Thymus (tissue), 11 donors: ENCODE results near the gene IP6K1. TPM values are rescaled to one million over a fixed set of nuclear protein-coding genes. Genes with fewer than 3 reads are reported as not detected.
"Not testable (repeated sequence)": the region's sequence is repeated elsewhere in the genome, so short reads cannot be mapped to it uniquely, and the experiment has no call there.

Source experiments
- DNase-seq, 9 donors: peaks; one replicate each; pipeline ENCODE4 v3.0.0-alpha.2; 2013; ENCODE audit warnings: low spot score in 9 of 9, low read depth in 6 of 9, missing footprints in 1 of 9
- H3K27ac ChIP-seq, 2 donors: one replicate each; pipeline ENCODE4 v1.5.1; 2013; ENCODE audit warnings: control low read depth in 1 of 2, low read depth in 1 of 2, low read length in 1 of 2, mild to moderate bottlenecking in 1 of 2, moderate library complexity in 1 of 2
- H3K27me3 ChIP-seq, 2 donors: one replicate each; pipeline ENCODE4 v1.5.1; 2013; ENCODE audit warnings: low read length in 1 of 2; ENCODE audit not compliant: control insufficient read depth in 2 of 2, insufficient read depth in 1 of 2
- H3K36me3 ChIP-seq, 2 donors: one replicate each; pipeline ENCODE4 v1.5.1; 2013; ENCODE audit warnings: low read length in 1 of 2, mild to moderate bottlenecking in 1 of 2, moderate library complexity in 1 of 2; ENCODE audit not compliant: control insufficient read depth in 2 of 2, insufficient read depth in 2 of 2
- H3K4me1 ChIP-seq, 2 donors: one replicate each; pipeline ENCODE4 v1.5.1; 2013; ENCODE audit warnings: low read length in 2 of 2; ENCODE audit not compliant: control insufficient read depth in 2 of 2, insufficient read depth in 2 of 2
- H3K4me3 ChIP-seq, 2 donors: one replicate each; pipeline ENCODE4 v1.5.1; 2013; ENCODE audit warnings: low read length in 2 of 2, control low read depth in 1 of 2, mild to moderate bottlenecking in 1 of 2
- H3K9me3 ChIP-seq, 2 donors: one replicate each; pipeline ENCODE4 v1.5.1; 2013; ENCODE audit warnings: low read length in 1 of 2, mild to moderate bottlenecking in 1 of 2; ENCODE audit not compliant: control insufficient read depth in 2 of 2, insufficient read depth in 1 of 2
- WGBS: extraction: QIAGEN DNeasy Blood & Tissue Kit; methylation state at CpG from one replicate; pipeline ENCODE4 v1.1.7; 2013; 5-methylcytosine and 5-hydroxymethylcytosine counted together
- polyA plus RNA-seq: library from polyadenylated mRNA; stranded (reverse); fragments of 200-250 nt; gene quantifications from one replicate; pipeline ENCODE4 v1.2.3, GENCODE V29; 2013
- total RNA-seq: library from RNA; stranded (reverse); fragments of 120-200 nt; gene quantifications from one replicate; pipeline ENCODE4 v1.2.4, GENCODE V29; 2013
- donor health status: healthy.

Gene IP6K1
- total and polyA plus RNA-seq, 2 donors: 12.2 to 17.2 TPM

DNA sequence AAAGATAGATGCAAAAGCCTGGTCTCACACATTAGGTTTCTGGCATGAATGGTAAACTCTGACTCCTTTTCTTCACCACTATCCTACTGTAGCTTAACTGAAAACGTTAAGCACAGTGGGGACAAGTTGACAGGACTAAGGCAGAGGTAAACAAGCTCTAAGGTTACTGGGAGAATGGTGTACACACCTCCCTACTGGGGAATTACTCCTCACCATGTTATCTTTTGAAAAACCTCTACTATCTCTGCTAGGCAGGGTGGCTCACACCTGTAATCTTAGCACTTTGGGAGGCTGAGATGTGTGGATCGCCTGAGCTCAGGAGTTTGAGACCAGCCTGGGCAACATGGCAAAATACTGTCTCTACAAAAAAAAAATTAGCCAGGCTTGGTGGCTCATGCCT lies 29.1 kb downstream of the IP6K1 start:
- no peaks in the 10 kb centered on the region for H3K9me3 ChIP-seq
- peaks cover 0 to 5% of the 10 kb centered on the region in 2 donors for H3K36me3 ChIP-seq
- no peak overlapping the region for H3K27ac ChIP-seq
- H3K4me1 ChIP-seq: no peaks in the 10 kb centered on the region
- H3K27me3 ChIP-seq: no peaks in the 10 kb centered on the region
- 92% methylated on average over 2 of the region's 2 CpGs for WGBS
- DNase-seq: no peak
- no peak overlapping the region for H3K4me3 ChIP-seq

DNA sequence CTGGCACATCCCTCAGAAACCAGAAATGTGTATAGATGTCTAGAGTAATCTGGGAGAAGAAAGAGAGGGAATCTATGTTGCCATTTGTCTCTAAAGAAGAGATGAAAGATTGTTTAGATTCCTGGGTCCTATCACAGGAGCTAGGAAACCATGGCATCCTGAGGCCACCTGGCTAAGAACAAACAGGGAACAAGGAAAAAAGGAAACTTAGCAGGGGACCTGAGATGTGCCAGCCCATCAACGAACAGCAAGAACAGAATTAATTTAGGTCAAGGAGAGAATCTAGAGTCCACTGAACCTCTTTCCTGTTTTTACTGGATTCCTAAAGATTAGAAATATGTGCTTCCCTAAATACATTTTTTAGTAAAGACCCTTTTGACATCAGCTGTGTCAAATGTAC lies 30.3 kb downstream of the IP6K1 start:
- Histone ChIP-seq H3K4me3 (no peak overlapping the region), H3K27ac (no peak overlapping the region), H3K27me3 (no peaks in the 10 kb centered on the region), H3K4me1 (no peaks in the 10 kb centered on the region), H3K36me3 (peaks cover 0 to 3% of the 10 kb centered on the region in 2 donors), H3K9me3 (no peaks in the 10 kb centered on the region)
- no peak for DNase-seq
- WGBS: 98% methylated on average over 1 of the region's 1 CpG

DNA sequence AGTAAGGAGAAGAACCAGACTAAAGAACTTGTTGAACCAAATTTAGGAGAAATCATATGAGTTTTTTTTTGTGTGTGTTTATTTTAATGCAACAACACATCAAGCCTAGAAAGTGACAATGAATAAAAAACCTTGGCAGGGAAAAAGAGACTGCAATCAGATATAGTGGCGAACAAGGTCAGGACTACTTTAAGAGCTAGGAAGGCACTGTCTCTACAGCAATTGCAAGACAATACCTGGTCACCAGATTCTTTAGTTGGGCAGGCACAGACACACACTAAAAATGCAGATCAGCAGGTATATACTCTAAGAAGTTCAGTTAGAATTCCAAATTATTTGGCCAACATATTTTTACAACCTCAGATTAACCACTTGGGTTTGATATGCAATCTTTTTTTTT lies 31.8 kb downstream of the IP6K1 start:
- no peak overlapping the region for H3K4me3 ChIP-seq
- no peaks in the 10 kb centered on the region for H3K9me3 ChIP-seq
- DNase-seq: no peak
- H3K27me3 ChIP-seq: no peaks in the 10 kb centered on the region
- peaks cover 4 to 9% of the 10 kb centered on the region in 2 donors for H3K36me3 ChIP-seq
- H3K27ac ChIP-seq: no peak overlapping the region
- 95% methylated on average over 1 of the region's 1 CpG for WGBS
- no peaks in the 10 kb centered on the region for H3K4me1 ChIP-seq

DNA sequence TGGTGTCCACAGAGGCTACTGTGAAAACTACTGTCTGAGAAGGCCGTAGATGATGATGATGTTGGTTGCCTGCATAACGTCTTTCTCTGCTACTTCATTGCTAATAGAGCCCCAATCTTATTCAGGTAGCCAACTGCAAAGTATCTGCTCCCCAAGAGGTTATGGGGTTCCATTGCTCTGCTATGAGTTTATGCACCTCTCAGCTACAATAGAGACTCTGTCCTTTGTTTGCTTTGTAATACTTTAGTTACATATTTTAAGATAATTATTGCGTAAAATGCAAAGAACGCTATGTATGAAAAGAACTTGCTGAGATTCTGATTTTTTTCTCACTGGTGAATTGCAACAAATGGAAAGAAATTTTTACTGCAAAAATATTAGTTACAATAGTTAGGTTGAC lies 34.8 kb downstream of the IP6K1 start:
- no peaks in the 10 kb centered on the region for H3K4me1 ChIP-seq

DNA sequence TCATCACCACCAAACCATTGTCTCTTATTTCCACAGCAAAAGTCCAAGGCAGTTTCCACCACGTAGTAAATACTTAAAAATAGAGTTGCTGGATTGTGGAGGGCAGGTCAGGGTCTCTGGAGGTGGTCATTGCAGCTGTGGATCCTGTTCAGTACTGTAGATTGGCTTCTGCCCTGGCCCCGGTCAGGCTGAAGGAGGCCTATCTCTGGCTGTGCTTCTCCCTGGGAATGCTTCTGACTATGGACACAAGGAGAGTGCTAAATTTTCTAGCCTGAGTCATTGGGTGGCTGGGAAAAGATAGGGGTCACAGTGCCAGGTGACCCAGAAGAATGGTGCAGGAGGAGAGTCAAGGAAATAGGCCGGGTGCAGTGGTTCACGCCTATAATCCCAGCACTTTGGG lies 36.3 kb downstream of the IP6K1 start:
- Histone ChIP-seq H3K27me3 (no peaks in the 10 kb centered on the region), H3K4me1 (no peaks in the 10 kb centered on the region), H3K9me3 (no peaks in the 10 kb centered on the region), H3K36me3 (peaks cover 18 to 32% of the 10 kb centered on the region in 2 donors), H3K4me3 (no peak overlapping the region), H3K27ac (no peak overlapping the region)
- no peak for DNase-seq
- 98% methylated on average over 4 of the region's 4 CpGs for WGBS

More for the DNA sequence above, 34.8 kb downstream of the IP6K1 start:
- 98% methylated on average over 4 of the region's 4 CpGs for WGBS
- Histone ChIP-seq H3K4me3 (no peak overlapping the region), H3K27me3 (no peaks in the 10 kb centered on the region), H3K36me3 (peaks cover 18 to 26% of the 10 kb centered on the region in 2 donors), H3K9me3 (no peaks in the 10 kb centered on the region), H3K27ac (no peak overlapping the region)
- DNase-seq: no peak

DNA sequence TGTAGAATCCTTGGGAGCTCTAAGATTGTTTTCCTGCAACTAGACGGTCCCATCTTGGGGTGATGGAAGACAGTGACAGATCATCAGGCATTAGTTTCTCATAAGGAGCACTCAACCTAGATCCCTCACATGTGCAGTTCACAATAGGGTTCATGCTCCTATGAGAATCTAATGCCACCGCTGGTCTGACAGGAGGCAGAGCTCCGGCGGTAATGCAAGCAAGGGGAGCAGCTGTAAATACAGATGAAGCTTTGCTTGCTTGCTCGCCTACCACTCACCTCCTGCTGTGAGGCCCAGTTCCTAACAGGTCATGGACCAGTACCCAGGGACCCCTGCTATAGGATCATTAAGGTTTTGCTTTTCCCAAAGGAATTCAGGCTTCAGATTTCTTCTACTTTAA lies 37.5 kb downstream of the IP6K1 start:
- H3K27me3 ChIP-seq, H3K27ac ChIP-seq, H3K4me1 ChIP-seq, H3K4me3 ChIP-seq, H3K9me3 ChIP-seq, DNase-seq: not testable (repeated sequence)
- peaks cover 19 to 38% of the 10 kb centered on the region in 2 donors for H3K36me3 ChIP-seq
- WGBS: 96% methylated on average over 5 of the region's 5 CpGs

DNA sequence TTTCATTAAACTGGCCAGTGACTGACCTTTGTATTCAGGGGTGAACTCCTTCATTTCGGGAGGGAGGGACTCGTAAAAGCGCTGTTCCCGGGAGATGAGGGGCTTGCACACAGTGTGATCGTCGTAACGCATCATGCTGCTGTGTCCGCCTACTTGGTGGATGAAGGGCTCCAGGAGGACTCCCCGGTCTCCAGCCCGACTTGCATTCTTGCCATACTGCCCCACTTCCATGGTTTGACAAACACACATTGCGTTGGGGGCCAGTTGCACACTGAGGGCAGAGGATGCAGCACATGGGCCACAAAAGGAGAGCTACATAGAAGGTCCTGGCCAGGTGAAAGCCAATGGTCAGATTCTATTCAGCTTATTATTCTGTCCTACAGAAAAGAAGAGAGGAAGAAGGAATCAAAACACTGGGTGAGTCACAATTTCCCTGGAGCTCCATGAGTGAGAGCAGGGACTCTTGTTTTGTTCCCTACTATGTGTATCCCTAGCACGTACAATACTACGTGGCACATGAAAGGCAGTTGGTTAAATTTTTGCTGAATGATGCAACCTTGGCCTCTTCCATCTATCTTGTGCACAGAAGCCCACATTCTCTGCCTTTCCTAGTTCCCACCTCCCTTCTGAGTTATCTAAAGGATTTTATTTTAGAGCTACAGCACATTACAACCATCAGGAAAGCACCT lies 38.4 kb downstream of the IP6K1 start:
- no peak overlapping the region for H3K4me3 ChIP-seq
- H3K4me1 ChIP-seq: no peaks in the 10 kb centered on the region
- 97% methylated on average over 13 of the region's 13 CpGs for WGBS
- DNase-seq: no peak
- no peaks in the 10 kb centered on the region for H3K27me3 ChIP-seq
- no peaks in the 10 kb centered on the region for H3K9me3 ChIP-seq
- peaks cover 27 to 45% of the 10 kb centered on the region in 2 donors for H3K36me3 ChIP-seq
- H3K27ac ChIP-seq: no peak overlapping the region

DNA sequence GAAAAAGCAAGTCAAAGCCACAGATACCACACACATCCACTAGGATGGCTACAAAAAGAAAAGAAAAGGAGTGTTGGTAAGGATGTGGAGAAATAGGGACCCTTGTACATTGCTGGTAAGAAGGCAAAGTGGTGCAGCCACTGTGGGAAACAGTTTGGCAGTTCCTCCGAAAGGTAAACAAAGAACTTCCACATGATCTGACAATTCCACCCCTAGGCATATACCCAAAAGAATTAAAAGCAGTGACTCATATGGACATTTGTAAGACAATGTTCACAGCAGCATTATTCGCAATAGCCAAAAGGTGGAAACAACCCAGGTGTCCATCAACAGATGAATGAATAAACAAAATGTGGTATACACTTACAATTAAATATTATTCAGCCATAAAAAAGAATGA lies 40.4 kb downstream of the IP6K1 start:
- no peak overlapping the region for H3K27ac ChIP-seq
- H3K9me3 ChIP-seq: no peaks in the 10 kb centered on the region
- H3K4me1 ChIP-seq: no peaks in the 10 kb centered on the region
- no peak overlapping the region for H3K4me3 ChIP-seq
- WGBS: 96% methylated on average over 2 of the region's 2 CpGs
- no peaks in the 10 kb centered on the region for H3K27me3 ChIP-seq
- no peak for DNase-seq
- peaks cover 32 to 53% of the 10 kb centered on the region in 2 donors for H3K36me3 ChIP-seq

DNA sequence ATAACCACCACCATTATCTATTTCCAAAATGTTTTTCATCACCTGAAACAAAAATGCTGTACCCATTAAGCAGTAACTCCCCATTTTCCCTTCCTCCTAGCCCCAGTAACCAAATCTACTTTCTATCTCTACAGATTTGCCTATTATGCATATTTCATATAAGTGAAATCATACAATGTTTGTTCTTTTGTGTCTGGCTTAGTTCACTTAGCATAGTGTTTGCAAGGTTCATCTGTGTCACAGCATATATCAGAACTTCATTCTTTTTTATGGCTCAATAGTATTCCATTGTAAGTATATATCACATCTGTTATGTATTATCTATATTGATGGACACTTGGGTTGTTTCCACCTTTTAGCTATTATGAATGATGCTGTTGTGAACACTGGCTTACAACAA lies 45.9 kb downstream of the IP6K1 start:
- no peak overlapping the region for H3K4me3 ChIP-seq
- no peaks in the 10 kb centered on the region for H3K9me3 ChIP-seq
- no peak for DNase-seq
- H3K4me1 ChIP-seq: peaks cover 0 to 3% of the 10 kb centered on the region in 2 donors
- H3K27ac ChIP-seq: no peak overlapping the region
- H3K27me3 ChIP-seq: no peaks in the 10 kb centered on the region
- peaks cover 38 to 58% of the 10 kb centered on the region in 2 donors for H3K36me3 ChIP-seq
